Smooth muscle cell (in vitro differentiated cells): ENCODE results near the gene GABBR1. TPM values are rescaled to one million over a fixed set of nuclear protein-coding genes. Genes with fewer than 3 reads are reported as not detected.

Experiments used
- DNase-seq: peaks from one replicate; lab custom pipeline; 2025; ENCODE audit not compliant: unreplicated experiment; lab: John Stamatoyannopoulos, UW
- H2AFZ ChIP-seq: fragments of 200-600 bp; sonication (generic); 2 replicates; pipeline ENCODE4 v1.6.0; 2016; ENCODE audit warnings: antibody characterized with exemption, low read depth, mild to moderate bottlenecking
- H3F3A ChIP-seq: fragments of 200-600 bp; sonication (generic); 2 replicates; pipeline ENCODE4 v1.6.0; 2017; ENCODE audit warnings: antibody characterized with exemption, low read depth
- H3K27ac ChIP-seq: fragments of 200-600 bp; sonication (generic); 2 replicates; pipeline ENCODE4 v1.5.1; 2016; ENCODE audit warnings: low read depth, mild to moderate bottlenecking
- H3K27me3 ChIP-seq: fragments of 200-600 bp; sonication (generic); 2 replicates; pipeline ENCODE4 v1.6.1; 2016; ENCODE audit warnings: low read depth, mild to moderate bottlenecking
- H3K36me3 ChIP-seq: fragments of 200-600 bp; sonication (generic); 2 replicates; pipeline ENCODE4 v1.5.1; 2016; ENCODE audit warnings: low read depth
- H3K4me1 ChIP-seq: fragments of 200-600 bp; sonication (generic); 2 replicates; pipeline ENCODE4 v1.5.1; 2016; ENCODE audit warnings: low read depth
- H3K4me2 ChIP-seq: fragments of 200-600 bp; sonication (generic); 2 replicates; pipeline ENCODE4 v1.6.0; 2016; ENCODE audit warnings: mild to moderate bottlenecking
- H3K4me3 ChIP-seq: fragments of 200-600 bp; sonication (generic); 2 replicates; pipeline ENCODE4 v1.5.1; 2016; ENCODE audit warnings: mild to moderate bottlenecking
- H3K79me2 ChIP-seq: fragments of 200-600 bp; sonication (generic); 2 replicates; pipeline ENCODE4 v1.6.0; 2016; ENCODE audit warnings: low read depth, mild to moderate bottlenecking
- H3K9ac ChIP-seq: fragments of 200-600 bp; sonication (generic); 2 replicates; pipeline ENCODE4 v1.6.0; 2016; ENCODE audit warnings: low read depth
- H3K9me3 ChIP-seq: fragments of 200-600 bp; sonication (generic); replicated peaks from 2 replicates; pipeline ENCODE4 v1.5.1; 2016; ENCODE audit warnings: low read depth
- H4K20me1 ChIP-seq: fragments of 200-600 bp; sonication (generic); 2 replicates; pipeline ENCODE4 v1.6.0; 2016; ENCODE audit warnings: low read depth
- CTCF ChIP-seq: fragments of 200-600 bp; sonication (generic); IDR thresholded peaks from 2 replicates; pipeline ENCODE4 v1.5.1; 2017; ENCODE audit warnings: borderline replicate concordance, mild to moderate bottlenecking, antibody characterized with exemption; ENCODE audit not compliant: insufficient read depth, poor library complexity, severe bottlenecking
- WGBS: methylation state at CpG from one replicate; pipeline ENCODE4 v1.1.7; 2016; ENCODE audit warnings: low lambda C conversion rate; 5-methylcytosine and 5-hydroxymethylcytosine counted together
- polyA plus RNA-seq: library from polyadenylated mRNA; unstranded; fragments of >200 nt; fragmentation: Nextera tagmentation; extraction: Ambion mirVana; gene quantifications from 2 replicates; pipeline ENCODE4 v1.2.1, GENCODE V29; 2016
- total RNA-seq: library from RNA; depleted of rRNA; stranded (reverse); fragments of >200 nt; gene quantifications from 2 replicates; pipeline ENCODE4 v1.2.3, GENCODE V29; 2014

Gene GABBR1
- total and polyA plus RNA-seq, 2 experiments from 2014 or later, result 13.2 to 26.0 TPM

- H3K4me3 ChIP-seq, result no peak overlapping the region
- no peak for DNase-seq
- TF ChIP-seq CTCF, result no peak
- H3K27ac ChIP-seq, result no peak overlapping the region
- no peaks in the 10 kb centered on the region for H3F3A ChIP-seq
- WGBS, result 81% methylated on average over 1 of the region's 1 CpG
- H3K9me3 ChIP-seq, result no peaks in the 10 kb centered on the region
- no peaks in the 10 kb centered on the region for H3K36me3 ChIP-seq
- no peak overlapping the region for H2AFZ ChIP-seq
- no peaks in the 10 kb centered on the region for H3K27me3 ChIP-seq
- no peaks in the 10 kb centered on the region for H3K4me1 ChIP-seq
- H3K4me2 ChIP-seq, result no peak overlapping the region
- no peaks in the 10 kb centered on the region for H4K20me1 ChIP-seq
- no peaks in the 10 kb centered on the region for H3K79me2 ChIP-seq
- H3K9ac ChIP-seq, result no peak overlapping the region
These were observed 105.9 kb downstream of the GABBR1 start for GRCh38 chr6:29527126-29527525.

GRCh38 chr6:29525311-29525639 is 107.7 kb downstream of the GABBR1 start:
- no peaks in the 10 kb centered on the region for H3K27me3 ChIP-seq
- H3K4me2 ChIP-seq, result no peak overlapping the region
- no peak overlapping the region for H2AFZ ChIP-seq
- no peaks in the 10 kb centered on the region for H3K4me1 ChIP-seq
- no peaks in the 10 kb centered on the region for H3K9me3 ChIP-seq
- WGBS, result 0% methylated on average over 1 of the region's 1 CpG
- no peaks in the 10 kb centered on the region for H3K36me3 ChIP-seq
- no peaks in the 10 kb centered on the region for H3K79me2 ChIP-seq
- TF ChIP-seq CTCF, result no peak
- H3F3A ChIP-seq, result no peaks in the 10 kb centered on the region
- H3K4me3 ChIP-seq, result no peak overlapping the region
- H4K20me1 ChIP-seq, result no peaks in the 10 kb centered on the region
- H3K9ac ChIP-seq, result no peak overlapping the region
- no peak overlapping the region for H3K27ac ChIP-seq
- DNase-seq, result no peak

GRCh38 chr6:29524444-29525310 is 108.3 kb downstream of the GABBR1 start:
- TF ChIP-seq CTCF, result no peak
- Histone ChIP-seq H3K27ac (no peak overlapping the region), H3K9me3 (no peaks in the 10 kb centered on the region), H3K27me3 (no peaks in the 10 kb centered on the region), H3K9ac (no peak overlapping the region), H3K4me1 (no peaks in the 10 kb centered on the region), H3K4me2 (no peak overlapping the region), H2AFZ (no peak overlapping the region), H3F3A (no peaks in the 10 kb centered on the region), H3K36me3 (no peaks in the 10 kb centered on the region), H3K79me2 (no peaks in the 10 kb centered on the region), H3K4me3 (no peak overlapping the region), H4K20me1 (no peaks in the 10 kb centered on the region)
- 90% methylated on average over 7 of the region's 7 CpGs for WGBS
- no peak for DNase-seq

- no peaks in the 10 kb centered on the region for H4K20me1 ChIP-seq
- H3K4me1 ChIP-seq, result no peaks in the 10 kb centered on the region
- H2AFZ ChIP-seq, result no peak overlapping the region
- TF ChIP-seq CTCF, result no peak
- no peak overlapping the region for H3K4me2 ChIP-seq
- no peaks in the 10 kb centered on the region for H3F3A ChIP-seq
- no peak overlapping the region for H3K27ac ChIP-seq
- no peak for DNase-seq
- no peaks in the 10 kb centered on the region for H3K79me2 ChIP-seq
- H3K9ac ChIP-seq, result no peak overlapping the region
- H3K4me3 ChIP-seq, result no peak overlapping the region
- WGBS, result 93% methylated on average over 2 of the region's 2 CpGs
- no peaks in the 10 kb centered on the region for H3K27me3 ChIP-seq
- no peaks in the 10 kb centered on the region for H3K36me3 ChIP-seq
- no peaks in the 10 kb centered on the region for H3K9me3 ChIP-seq
These were observed 108.9 kb downstream of the GABBR1 start for GRCh38 chr6:29524044-29524443.
